ENCODE data around the gene BPIFB6. TPM values are rescaled to one million over a fixed set of nuclear protein-coding genes. Genes with fewer than 3 reads are reported as not detected.
"Not testable (repeated sequence)": the region's sequence is repeated elsewhere in the genome, so short reads cannot be mapped to it uniquely, and the experiment has no call there.

The BPIFB6 gene
- polyA plus RNA-seq, 4 donors: 0.09 TPM; not detected in 3

DNA sequence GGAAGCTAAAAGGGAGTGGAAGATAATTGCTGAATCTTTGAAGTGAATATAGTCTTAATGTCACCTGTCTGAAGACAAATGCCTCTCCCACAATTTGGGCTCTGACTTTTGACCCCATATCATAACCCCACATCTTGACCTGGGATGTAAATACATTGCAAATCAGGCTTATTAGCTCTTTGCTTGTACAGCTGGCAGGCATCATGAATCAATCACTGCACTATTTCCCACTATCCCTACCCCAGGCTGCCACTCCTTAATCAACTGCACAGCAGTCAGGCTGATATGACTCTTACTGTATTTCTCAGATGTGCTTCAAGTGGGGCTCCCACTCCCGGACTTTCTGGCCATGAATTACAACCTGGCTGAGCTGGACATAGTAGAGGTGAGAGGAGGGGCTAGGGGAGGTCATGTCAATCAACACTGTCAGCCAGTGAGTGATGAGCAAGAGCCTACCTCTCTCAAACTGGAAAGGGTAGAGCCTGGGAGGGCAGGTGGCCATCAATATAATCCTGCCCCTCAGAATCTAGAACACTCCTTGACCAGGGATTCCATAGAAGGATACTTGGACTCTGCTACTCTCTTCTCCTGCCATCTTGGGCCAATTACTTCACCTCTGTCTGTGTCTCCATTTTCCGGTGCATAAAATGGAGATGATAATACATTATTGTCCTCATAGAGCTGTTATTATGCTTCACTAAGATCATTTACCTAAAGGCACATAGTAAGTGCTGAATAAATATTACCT is 11.7 kb downstream of the BPIFB6 start:
- Histone ChIP-seq H3K9me3 (ENCODE audit: control insufficient read depth in 2 of 2, insufficient read depth in 1 of 2, low read depth in 1 of 2, low read length in 1 of 2) (peaks cover 0 to 20% of the 10 kb centered on the region in 2 donors), H3K4me3 (ENCODE audit: low read depth in 1 of 3, low read length in 3 of 3) (no peak overlapping the region), H3K27me3 (ENCODE audit: control insufficient read depth in 3 of 3, insufficient read depth in 3 of 3, low read length in 3 of 3) (no peaks in the 10 kb centered on the region), H3K36me3 (ENCODE audit: control insufficient read depth in 3 of 3, insufficient read depth in 2 of 3, low read depth in 1 of 3, low read length in 3 of 3) (no peaks in the 10 kb centered on the region), H3K4me1 (ENCODE audit: control insufficient read depth in 3 of 3, insufficient read depth in 2 of 3, low read depth in 1 of 3, low read length in 2 of 3) (no peaks in the 10 kb centered on the region), H3K27ac (ENCODE audit: low read depth in 1 of 3, low read length in 2 of 3) (no peak overlapping the region)
- 49 to 64% (median 56%) methylated on average over 2 of the region's 2 CpGs for WGBS, 3 donors
- DNase-seq (no peak), FAIRE-seq (no peak)

GRCh38 chr20:33043731-33044181 is 12.3 kb downstream of the BPIFB6 start:
- Histone ChIP-seq H3K4me1 (ENCODE audit: control insufficient read depth in 3 of 3, insufficient read depth in 2 of 3, low read depth in 1 of 3, low read length in 2 of 3) (no peaks in the 10 kb centered on the region), H3K9me3 (ENCODE audit: control insufficient read depth in 2 of 2, insufficient read depth in 1 of 2, low read depth in 1 of 2, low read length in 1 of 2) (peaks cover 0 to 20% of the 10 kb centered on the region in 2 donors), H3K36me3 (ENCODE audit: control insufficient read depth in 3 of 3, insufficient read depth in 2 of 3, low read depth in 1 of 3, low read length in 3 of 3) (no peaks in the 10 kb centered on the region), H3K4me3 (ENCODE audit: low read depth in 1 of 3, low read length in 3 of 3) (no peak overlapping the region), H3K27me3 (ENCODE audit: control insufficient read depth in 3 of 3, insufficient read depth in 3 of 3, low read length in 3 of 3) (no peaks in the 10 kb centered on the region), H3K27ac (ENCODE audit: low read depth in 1 of 3, low read length in 2 of 3) (no peak overlapping the region)
- FAIRE-seq (no peak), DNase-seq (no peak)
- WGBS, 3 donors: 8 to 54% (median 16%) methylated on average over 1 of the region's 1 CpG

DNA sequence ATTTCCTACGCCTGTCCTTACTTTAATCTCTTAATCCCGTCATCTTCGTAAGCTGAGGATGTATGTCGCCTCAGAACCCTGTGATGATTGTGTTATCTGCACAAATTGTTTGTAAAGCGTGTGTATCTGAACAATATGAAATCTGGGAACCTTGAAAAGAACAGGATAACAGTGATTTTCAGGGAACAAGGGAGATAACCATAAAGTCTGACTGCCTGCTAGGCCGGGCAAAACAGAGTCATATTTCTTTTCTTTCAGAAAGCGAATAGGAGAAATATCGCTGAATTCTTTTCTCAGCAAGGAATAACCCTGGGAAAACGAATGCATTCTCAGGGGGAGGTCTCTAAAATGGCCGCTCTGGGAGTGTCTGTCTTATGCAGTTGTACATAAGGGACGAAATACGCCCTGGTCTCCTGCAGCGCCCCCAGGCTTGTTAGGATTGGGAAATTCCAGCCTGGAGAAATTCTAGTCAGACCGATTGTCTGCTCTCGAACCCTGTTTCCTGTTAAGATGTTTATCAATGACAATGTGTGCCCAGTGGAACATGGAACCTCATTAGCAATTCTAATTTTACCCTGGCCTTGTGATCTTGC is 13.8 kb downstream of the BPIFB6 start:
- H3K27me3 ChIP-seq (ENCODE audit: control insufficient read depth in 3 of 3, insufficient read depth in 3 of 3, low read length in 3 of 3); DNase-seq; H3K36me3 ChIP-seq (ENCODE audit: control insufficient read depth in 3 of 3, insufficient read depth in 2 of 3, low read depth in 1 of 3, low read length in 3 of 3); FAIRE-seq; H3K4me1 ChIP-seq (ENCODE audit: control insufficient read depth in 3 of 3, insufficient read depth in 2 of 3, low read depth in 1 of 3, low read length in 2 of 3); H3K27ac ChIP-seq (ENCODE audit: low read depth in 1 of 3, low read length in 2 of 3); H3K4me3 ChIP-seq (ENCODE audit: low read depth in 1 of 3, low read length in 3 of 3): not testable (repeated sequence)
- H3K9me3 ChIP-seq (ENCODE audit: control insufficient read depth in 2 of 2, insufficient read depth in 1 of 2, low read depth in 1 of 2, low read length in 1 of 2): peaks cover 0 to 20% of the 10 kb centered on the region in 2 donors
- WGBS, 3 donors: 84 to 85% (median 85%) methylated on average over 15 of the region's 15 CpGs

DNA sequence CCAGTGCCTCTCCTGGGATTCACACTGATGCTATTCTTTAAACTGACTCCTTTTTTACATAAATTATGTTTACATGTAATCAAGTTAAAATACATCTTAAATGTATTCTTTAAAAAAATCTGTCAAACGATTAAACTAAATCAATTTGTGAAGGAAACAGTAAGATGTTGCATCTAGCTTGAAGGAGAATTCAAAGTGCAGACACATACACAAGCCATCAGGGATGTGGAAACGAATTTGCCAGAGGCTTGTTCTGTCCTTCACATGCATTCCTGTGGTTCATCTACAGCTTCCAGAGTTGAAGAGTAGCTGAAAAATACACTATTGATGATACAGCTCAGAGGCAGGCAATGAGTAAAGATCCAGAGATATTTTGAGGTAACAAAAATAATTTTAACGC is 15.0 kb downstream of the BPIFB6 start:
- DNase-seq (no peak), FAIRE-seq (no peak)
- peaks cover 0 to 20% of the 10 kb centered on the region in 2 donors for H3K9me3 ChIP-seq (ENCODE audit: control insufficient read depth in 2 of 2, insufficient read depth in 1 of 2, low read depth in 1 of 2, low read length in 1 of 2)
- H3K4me3 ChIP-seq (ENCODE audit: low read depth in 1 of 3, low read length in 3 of 3): no peak overlapping the region
- H3K36me3 ChIP-seq (ENCODE audit: control insufficient read depth in 3 of 3, insufficient read depth in 2 of 3, low read depth in 1 of 3, low read length in 3 of 3): no peaks in the 10 kb centered on the region
- WGBS, 3 donors: 64 to 73% (median 67%) methylated on average over 3 of the region's 3 CpGs
- H3K27ac ChIP-seq (ENCODE audit: low read depth in 1 of 3, low read length in 2 of 3): no peak overlapping the region
- H3K4me1 ChIP-seq (ENCODE audit: control insufficient read depth in 3 of 3, insufficient read depth in 2 of 3, low read depth in 1 of 3, low read length in 2 of 3): no peaks in the 10 kb centered on the region
- H3K27me3 ChIP-seq (ENCODE audit: control insufficient read depth in 3 of 3, insufficient read depth in 3 of 3, low read length in 3 of 3): no peaks in the 10 kb centered on the region

- DNase-seq (no peak), FAIRE-seq (no peak)
- H3K27ac ChIP-seq (ENCODE audit: low read depth in 1 of 3, low read length in 2 of 3): no peak overlapping the region
- 69 to 88% (median 86%) methylated on average over 4 of the region's 4 CpGs for WGBS, 3 donors
- no peaks in the 10 kb centered on the region for H3K27me3 ChIP-seq (ENCODE audit: control insufficient read depth in 3 of 3, insufficient read depth in 3 of 3, low read length in 3 of 3)
- H3K36me3 ChIP-seq (ENCODE audit: control insufficient read depth in 3 of 3, insufficient read depth in 2 of 3, low read depth in 1 of 3, low read length in 3 of 3): no peaks in the 10 kb centered on the region
- H3K4me3 ChIP-seq (ENCODE audit: low read depth in 1 of 3, low read length in 3 of 3): no peak overlapping the region
- no peaks in the 10 kb centered on the region for H3K4me1 ChIP-seq (ENCODE audit: control insufficient read depth in 3 of 3, insufficient read depth in 2 of 3, low read depth in 1 of 3, low read length in 2 of 3)
- no peaks in the 10 kb centered on the region for H3K9me3 ChIP-seq (ENCODE audit: control insufficient read depth in 2 of 2, insufficient read depth in 1 of 2, low read depth in 1 of 2, low read length in 1 of 2)
Measured at GRCh38 chr20:33051333-33051732, 19.9 kb downstream of the BPIFB6 start.

DNA sequence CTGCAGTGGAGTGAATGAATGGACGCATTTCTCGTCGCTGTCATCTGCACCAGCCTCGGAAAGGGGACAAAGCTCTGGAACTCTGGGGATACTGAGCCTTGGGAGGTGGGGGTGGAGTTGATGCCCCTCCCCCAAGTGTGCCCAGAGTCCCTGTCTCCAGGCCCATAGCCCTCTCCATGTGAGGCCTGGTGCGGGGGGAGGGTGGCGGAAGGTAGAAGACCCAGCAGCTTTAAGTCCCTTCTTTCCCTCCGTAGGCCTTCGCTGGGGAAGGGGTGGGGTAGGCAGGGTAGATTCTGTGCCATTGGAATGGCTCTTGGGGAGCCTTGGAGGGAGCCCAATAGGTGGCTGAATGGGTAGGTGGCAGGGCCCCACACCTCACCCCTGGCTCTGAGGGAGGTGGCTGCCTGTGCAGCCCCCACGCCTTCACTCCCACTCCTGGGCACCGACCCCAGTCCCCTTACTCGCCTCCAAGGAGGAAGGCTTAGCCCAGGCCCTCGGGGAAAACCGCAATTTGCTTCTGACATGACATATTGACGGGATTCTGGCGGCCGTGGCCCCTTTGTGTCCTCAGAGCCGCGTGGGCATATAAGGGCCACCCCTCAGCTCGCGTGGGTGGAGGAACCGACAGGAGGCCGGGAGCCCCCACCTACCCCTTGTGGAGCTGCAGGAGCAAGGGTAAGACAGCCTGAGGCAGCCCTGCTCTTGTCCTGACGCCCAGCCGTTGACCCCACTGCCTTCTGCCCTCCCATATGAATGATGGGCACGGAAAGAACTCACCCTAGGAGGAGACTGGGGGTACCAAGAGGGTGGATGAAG is 22.1 kb downstream of the BPIFB6 start, which contains the start of gene BPIFB3:
Gene BPIFB3, plus strand, starts transcription at position 613 of the 816 bp plus-strand sequence. CDS start 1,533 bp downstream, outside the sequence.
- DNase-seq: no peak
- no peaks in the 10 kb centered on the region for H3K27me3 ChIP-seq (ENCODE audit: control insufficient read depth in 3 of 3, insufficient read depth in 3 of 3, low read length in 3 of 3)
- no peak within 1 kb of the TSS for H3K4me3 ChIP-seq (ENCODE audit: low read depth in 1 of 3, low read length in 3 of 3)
- H3K36me3 ChIP-seq (ENCODE audit: control insufficient read depth in 3 of 3, insufficient read depth in 2 of 3, low read depth in 1 of 3, low read length in 3 of 3): no peaks in the 10 kb centered on the region
- H3K27ac ChIP-seq (ENCODE audit: low read depth in 1 of 3, low read length in 2 of 3): no peak within 1 kb of the TSS
- FAIRE-seq: no peak
- no peaks in the 10 kb centered on the region for H3K4me1 ChIP-seq (ENCODE audit: control insufficient read depth in 3 of 3, insufficient read depth in 2 of 3, low read depth in 1 of 3, low read length in 2 of 3)
- H3K9me3 ChIP-seq (ENCODE audit: control insufficient read depth in 2 of 2, insufficient read depth in 1 of 2, low read depth in 1 of 2, low read length in 1 of 2): no peaks in the 10 kb centered on the region
- 78 to 83% (median 83%) methylated on average over 25 of the region's 25 CpGs for WGBS, 3 donors

GRCh38 chr20:33054381-33054780 is 22.9 kb downstream of the BPIFB6 start:
- H3K36me3 ChIP-seq (ENCODE audit: control insufficient read depth in 3 of 3, insufficient read depth in 2 of 3, low read depth in 1 of 3, low read length in 3 of 3): no peaks in the 10 kb centered on the region
- H3K27ac ChIP-seq (ENCODE audit: low read depth in 1 of 3, low read length in 2 of 3): no peak overlapping the region
- no peak overlapping the region for H3K4me3 ChIP-seq (ENCODE audit: low read depth in 1 of 3, low read length in 3 of 3)
- 66 to 76% (median 69%) methylated on average over 7 of the region's 7 CpGs for WGBS, 3 donors
- no peaks in the 10 kb centered on the region for H3K9me3 ChIP-seq (ENCODE audit: control insufficient read depth in 2 of 2, insufficient read depth in 1 of 2, low read depth in 1 of 2, low read length in 1 of 2)
- no peaks in the 10 kb centered on the region for H3K4me1 ChIP-seq (ENCODE audit: control insufficient read depth in 3 of 3, insufficient read depth in 2 of 3, low read depth in 1 of 3, low read length in 2 of 3)
- no peak for DNase-seq
- no peak for FAIRE-seq
- no peaks in the 10 kb centered on the region for H3K27me3 ChIP-seq (ENCODE audit: control insufficient read depth in 3 of 3, insufficient read depth in 3 of 3, low read length in 3 of 3)

- no peak for FAIRE-seq
- H3K4me3 ChIP-seq (ENCODE audit: low read depth in 1 of 3, low read length in 3 of 3): no peak overlapping the region
- H3K27ac ChIP-seq (ENCODE audit: low read depth in 1 of 3, low read length in 2 of 3): no peak overlapping the region
- no peaks in the 10 kb centered on the region for H3K27me3 ChIP-seq (ENCODE audit: control insufficient read depth in 3 of 3, insufficient read depth in 3 of 3, low read length in 3 of 3)
- 70 to 80% (median 72%) methylated on average over 2 of the region's 2 CpGs for WGBS, 3 donors
- no peaks in the 10 kb centered on the region for H3K9me3 ChIP-seq (ENCODE audit: control insufficient read depth in 2 of 2, insufficient read depth in 1 of 2, low read depth in 1 of 2, low read length in 1 of 2)
- DNase-seq: no peak
- H3K4me1 ChIP-seq (ENCODE audit: control insufficient read depth in 3 of 3, insufficient read depth in 2 of 3, low read depth in 1 of 3, low read length in 2 of 3): no peaks in the 10 kb centered on the region
- H3K36me3 ChIP-seq (ENCODE audit: control insufficient read depth in 3 of 3, insufficient read depth in 2 of 3, low read depth in 1 of 3, low read length in 3 of 3): no peaks in the 10 kb centered on the region
Measured at GRCh38 chr20:33054791-33055190, 23.3 kb downstream of the BPIFB6 start.

All from small intestine (tissue), 7 donors.